ENCODE results near the gene EPHA8.
A peak's percentile ranks its signal among the peaks of the same experiment; 100 is the strongest.

EPHA8 gene

GRCh38 chr1:22562584-22563583 is at the start of gene EPHA8:
Gene EPHA8 (plus strand): TSS chr1:22563489. CDS start chr1:22563636, 147 bp downstream.
- DNase-seq = no peak

- DNase-seq = no peak
These were observed 46.2 kb upstream of the EPHA8 start for GRCh38 chr1:22516906-22517571.

- DNase-seq = peak; percentile 24
These were observed 45.3 kb upstream of the EPHA8 start for GRCh38 chr1:22517956-22518355.

GRCh38 chr1:22518379-22518778 is 44.9 kb upstream of the EPHA8 start:
- DNase-seq = peak; percentile 67

- DNase-seq = no peak
These were observed 42.4 kb upstream of the EPHA8 start for GRCh38 chr1:22520871-22521270.

DNA sequence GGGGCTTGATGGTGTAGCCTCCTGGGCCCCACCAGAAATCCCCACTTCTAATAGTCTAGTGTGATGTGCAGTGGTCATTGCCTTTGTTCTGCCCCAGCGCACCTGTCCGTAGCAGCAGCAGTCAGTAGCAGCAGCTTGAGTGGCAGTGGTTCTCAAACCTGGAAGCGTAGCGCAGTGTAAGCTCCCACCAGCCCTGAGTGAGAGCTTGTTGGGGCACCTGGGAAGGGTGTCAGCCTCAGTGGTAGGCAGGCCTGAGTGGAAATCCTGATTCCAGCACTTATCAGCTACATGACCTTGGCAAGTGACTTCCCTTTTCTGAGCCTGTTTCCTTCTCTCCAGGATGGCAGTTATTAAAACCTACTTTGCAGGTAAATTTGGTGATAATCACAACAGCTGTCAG is 41.6 kb upstream of the EPHA8 start:
- no peak for DNase-seq

DNA sequence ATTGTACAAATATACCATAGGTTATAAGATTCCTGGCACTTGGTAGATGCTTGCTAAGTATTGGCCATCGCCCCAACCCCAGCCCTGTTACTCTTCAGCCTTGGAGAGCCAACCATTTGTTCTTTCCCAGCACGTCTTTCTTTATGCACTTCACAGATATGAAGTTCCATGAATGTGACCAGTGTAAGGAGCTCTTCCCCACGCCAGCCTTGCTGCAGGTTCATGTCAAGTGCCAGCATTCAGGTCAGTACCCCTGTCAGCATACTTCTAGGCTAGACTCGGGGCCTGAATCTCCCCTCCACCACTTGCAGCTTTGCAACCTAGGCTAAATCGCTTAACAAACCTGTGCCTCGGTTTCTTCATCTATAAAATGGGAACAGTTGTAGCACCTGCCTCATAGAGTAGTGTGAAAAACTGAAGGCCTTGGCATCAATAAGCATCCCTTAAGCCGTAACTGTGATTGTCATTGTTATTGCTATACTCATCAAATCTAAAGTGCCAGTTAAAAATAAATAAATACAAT is 41.0 kb upstream of the EPHA8 start:
- no peak for DNase-seq

DNA sequence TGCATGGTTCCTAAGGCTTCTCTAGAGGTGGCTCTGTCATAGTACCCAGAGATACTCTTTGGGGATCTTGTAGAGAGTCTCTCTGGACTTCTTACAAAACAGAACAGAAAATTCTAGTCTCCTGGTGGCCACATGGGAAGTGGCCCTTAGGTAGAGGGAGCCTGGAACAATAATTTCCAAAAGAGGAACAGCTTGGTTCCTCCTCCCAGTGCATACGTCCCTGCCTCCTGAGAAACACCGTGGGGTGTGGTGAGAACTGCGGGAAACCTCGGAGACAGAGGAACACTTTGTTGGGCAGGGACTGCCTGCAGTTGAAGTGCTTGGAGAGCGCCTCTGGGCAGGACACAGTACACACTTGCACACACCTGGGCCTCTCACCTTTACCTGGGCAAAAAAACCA is 38.8 kb upstream of the EPHA8 start:
- DNase-seq = no peak

DNA sequence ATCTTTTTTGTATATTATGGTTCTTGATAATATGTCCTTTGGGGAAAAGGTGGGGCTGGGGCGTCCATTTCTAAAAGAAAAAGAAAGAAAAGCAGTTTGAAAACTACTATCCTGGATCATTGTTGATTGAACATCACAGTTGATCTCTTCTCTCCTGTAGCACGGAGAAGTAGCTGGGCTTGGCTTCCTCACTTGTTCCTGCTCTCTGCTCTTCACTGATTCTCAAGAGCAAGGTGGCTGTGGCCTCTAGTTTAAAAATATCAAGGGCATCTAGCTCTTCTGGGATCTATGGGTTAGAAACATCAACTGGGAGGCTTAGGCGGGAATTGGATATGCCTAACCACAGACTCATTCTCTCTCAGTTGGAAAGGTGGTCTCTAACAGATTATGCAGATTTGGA is 38.1 kb upstream of the EPHA8 start:
- no peak for DNase-seq

- no peak for DNase-seq
These were observed 37.6 kb upstream of the EPHA8 start for GRCh38 chr1:22525646-22526045.

DNA sequence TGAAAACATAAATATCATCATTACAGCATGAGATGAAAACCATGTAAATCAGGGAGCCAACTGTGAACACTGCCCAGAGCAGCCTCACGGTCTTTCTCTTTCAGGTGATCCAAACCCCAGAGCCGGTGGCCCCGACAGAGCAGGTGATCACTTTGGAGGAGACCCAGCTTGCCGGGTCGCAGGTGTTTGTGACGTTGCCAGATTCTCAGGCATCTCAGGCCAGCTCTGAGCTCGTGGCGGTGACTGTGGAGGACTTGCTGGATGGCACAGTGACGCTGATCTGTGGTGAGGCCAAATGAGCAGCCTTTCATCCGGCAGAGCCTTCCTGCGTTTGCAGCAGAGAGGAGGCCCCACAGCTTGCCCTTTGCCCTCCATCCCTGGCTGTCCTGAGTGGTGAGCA is 37.2 kb upstream of the EPHA8 start:
- DNase-seq = no peak

- DNase-seq = no peak
These were observed 36.6 kb upstream of the EPHA8 start for GRCh38 chr1:22526677-22527076.

DNA sequence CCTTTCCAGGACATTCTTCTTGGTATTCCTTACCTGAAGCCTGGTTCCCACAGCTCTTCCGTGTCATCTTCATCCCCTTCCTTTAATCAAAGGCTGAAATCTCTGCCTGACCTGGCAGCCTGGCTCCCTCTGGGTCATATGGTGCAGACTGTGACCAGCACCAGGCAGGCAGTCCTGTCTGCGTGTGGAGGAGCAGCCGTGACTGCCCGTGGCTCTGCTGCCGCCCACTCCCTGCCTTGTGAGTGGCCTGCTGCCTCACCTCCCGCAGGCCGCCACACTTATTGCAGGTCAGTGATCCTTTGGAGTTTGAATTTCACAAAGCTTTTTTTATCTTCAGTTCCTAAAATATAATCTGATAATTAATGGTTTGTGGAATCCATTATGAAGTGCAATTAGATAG is 36.2 kb upstream of the EPHA8 start:
- no peak for DNase-seq

- DNase-seq = no peak
These were observed 35.6 kb upstream of the EPHA8 start for GRCh38 chr1:22527555-22528296.

DNA sequence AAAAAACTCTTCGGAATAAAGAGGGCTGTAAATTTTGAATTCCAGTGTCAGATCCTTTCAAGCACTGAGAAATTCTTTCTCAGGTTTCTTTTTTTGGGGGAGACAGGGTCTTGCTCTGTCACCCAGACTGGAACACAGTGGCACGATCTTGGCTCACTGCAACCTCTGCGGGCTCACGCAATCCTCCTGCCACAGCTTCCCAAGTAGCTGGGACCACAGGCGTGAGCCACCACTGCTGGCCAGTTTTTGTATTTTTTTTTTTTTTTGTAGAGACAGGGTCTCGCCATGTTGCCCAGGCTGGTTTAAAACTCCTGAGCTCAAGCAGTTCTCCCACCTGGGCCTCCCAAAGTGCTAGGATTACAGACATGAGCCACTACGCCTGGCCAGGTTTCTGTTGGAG is 34.8 kb upstream of the EPHA8 start:
- no peak for DNase-seq

- no peak for DNase-seq
These were observed 33.2 kb upstream of the EPHA8 start for GRCh38 chr1:22529901-22530621.

- DNase-seq = no peak
These were observed 32.6 kb upstream of the EPHA8 start for GRCh38 chr1:22530715-22531114.

- DNase-seq = no peak
These were observed 32.0 kb upstream of the EPHA8 start for GRCh38 chr1:22531251-22531650.

DNA sequence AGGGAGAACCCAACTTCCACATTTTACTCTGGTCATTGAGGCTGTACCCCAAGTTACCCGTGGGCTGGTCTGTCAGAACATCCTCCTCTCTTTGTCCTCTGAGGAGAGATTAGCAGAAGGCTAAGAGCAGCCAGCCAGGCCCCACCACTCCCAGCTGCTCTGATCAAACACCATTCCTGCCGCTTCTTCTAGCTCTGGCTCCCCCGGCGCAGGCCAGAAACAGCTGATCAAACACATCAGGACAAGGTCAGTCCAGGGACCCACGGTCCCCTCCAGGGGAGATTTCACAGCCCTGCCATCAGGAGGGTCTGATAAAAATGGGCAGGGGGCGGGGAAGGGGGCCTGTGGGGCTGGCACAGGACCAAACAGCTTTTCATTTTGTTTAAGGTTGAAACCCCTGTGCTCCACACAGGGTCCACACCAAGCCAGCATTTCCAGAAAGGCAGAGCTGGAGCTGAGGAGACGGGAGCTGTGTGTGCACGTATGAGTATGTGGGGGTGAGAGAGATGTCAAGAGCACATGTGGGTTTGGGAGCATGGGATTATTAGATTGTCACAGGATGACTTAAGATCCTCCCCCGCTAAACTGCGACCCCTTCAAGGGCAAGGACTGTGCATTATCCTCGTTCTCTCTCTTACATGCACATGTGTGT is 29.9 kb upstream of the EPHA8 start:
- peak; percentile 59 for DNase-seq

GRCh38 chr1:22534951-22535350 is 28.3 kb upstream of the EPHA8 start:
- DNase-seq = no peak

- no peak for DNase-seq
These were observed 27.9 kb upstream of the EPHA8 start for GRCh38 chr1:22535399-22535798.

- no peak for DNase-seq
These were observed 26.8 kb upstream of the EPHA8 start for GRCh38 chr1:22536506-22536905.
